ENCODE data around the gene TBC1D22A.

- TF ChIP-seq REST (IDR thresholded peaks at IDR 0.05) (no peak), JUND (IDR thresholded peaks at IDR 0.05) (no peak), RXRA (IDR thresholded peaks at IDR 0.05) (no peak), CTCF (IDR thresholded peaks at IDR 0.05; ENCODE audit: low read depth, low read length, missing input control) (no peak), SP1 (IDR thresholded peaks at IDR 0.05) (no peak), MAX (IDR thresholded peaks at IDR 0.05) (no peak), ZBTB33 (IDR thresholded peaks at IDR 0.05) (no peak), GABPA (IDR thresholded peaks at IDR 0.05 in 1 of 2, conservative IDR thresholded peaks at IDR 0.05 in 1 of 2) (no peak), YY1 (IDR thresholded peaks at IDR 0.05) (no peak), TAF1 (conservative IDR thresholded peaks at IDR 0.05) (no peak), EGR1 (IDR thresholded peaks at IDR 0.05; ENCODE audit: low read depth in 2 of 2) (no peak), ATF3 (IDR thresholded peaks at IDR 0.05) (no peak)
These were observed 121.9 kb downstream of the TBC1D22A start for GRCh38 chr22:46884365-46884764.
